HG03060 (cell line): ENCODE measurements around the gene MGAT5.
"Not testable (repeated sequence)": the region's sequence is repeated elsewhere in the genome, so short reads cannot be mapped to it uniquely, and the experiment has no call there.

Experiments used
- ATAC-seq: cut with Tn5 transposase; IDR thresholded peaks from one replicate; pipeline ENCODE4 v1.9.1; 2021; ENCODE audit warnings: low read depth, moderate number of reproducible peaks; ENCODE audit not compliant: unreplicated experiment

MGAT5 gene

GRCh38 chr2:134275058-134275862 lies 21.4 kb downstream of the MGAT5 start:
- ATAC-seq = peak; percentile 89

- no peak for ATAC-seq
Observed at GRCh38 chr2:134276381-134277172, 22.7 kb downstream of the MGAT5 start.

DNA sequence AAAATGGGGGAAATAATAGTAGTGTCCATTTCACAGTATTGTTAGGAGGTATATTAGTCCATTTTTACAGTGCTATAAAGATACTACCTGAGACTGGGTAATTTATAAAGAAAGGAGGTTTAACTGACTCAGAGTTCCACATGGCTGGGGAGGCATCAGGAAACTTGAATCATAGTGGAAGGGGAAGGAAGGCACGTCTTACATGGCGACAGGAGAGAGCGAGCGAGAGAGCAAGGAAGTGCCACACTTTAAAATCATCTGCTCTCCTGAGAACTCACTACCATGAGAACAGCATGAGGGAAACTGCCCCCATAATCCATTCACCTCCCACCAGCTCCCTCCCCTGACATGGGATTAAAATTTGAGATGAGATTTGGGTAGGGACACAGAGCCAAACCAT lies 23.4 kb downstream of the MGAT5 start:
- no peak for ATAC-seq

- ATAC-seq = no peak
Observed at GRCh38 chr2:134278553-134278952, 24.7 kb downstream of the MGAT5 start.

DNA sequence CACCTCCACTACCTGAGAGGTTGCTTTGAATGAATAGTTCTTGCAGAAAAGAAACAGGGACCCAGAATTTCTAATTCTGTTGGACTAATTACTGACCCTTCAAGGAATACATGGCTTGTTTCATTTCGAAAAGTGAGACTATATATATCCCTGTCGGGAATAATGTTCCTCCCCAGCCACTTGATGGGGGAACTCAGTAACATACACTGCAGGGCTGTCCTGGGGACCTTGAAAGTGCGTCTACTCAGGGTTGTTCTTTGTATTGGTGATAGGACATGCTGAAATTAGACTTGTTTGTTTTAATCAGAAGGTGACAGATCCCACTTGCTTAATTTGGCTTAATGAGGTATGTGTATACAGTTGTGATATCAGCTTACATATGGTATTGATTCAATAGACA lies 25.5 kb downstream of the MGAT5 start:
- no peak for ATAC-seq

GRCh38 chr2:134280231-134280630 lies 26.4 kb downstream of the MGAT5 start:
- no peak for ATAC-seq

DNA sequence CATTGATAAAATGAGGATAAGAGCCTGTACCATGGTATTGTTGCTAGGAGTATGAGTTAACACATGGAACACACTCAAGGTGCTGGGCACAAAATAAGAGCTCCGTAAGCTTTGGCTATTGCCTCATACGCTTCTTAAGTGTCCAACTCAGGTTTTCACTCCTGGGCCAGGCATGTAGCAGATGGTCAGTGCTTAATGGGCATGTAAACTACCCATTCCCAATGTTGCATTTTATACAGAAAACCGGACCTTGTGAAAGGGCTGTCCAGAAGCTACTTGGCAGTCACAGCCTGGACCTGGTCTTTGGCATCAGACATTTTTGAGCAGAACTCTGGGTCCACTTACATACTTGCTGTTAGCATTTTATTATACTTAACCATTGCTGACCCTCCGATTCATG lies 26.9 kb downstream of the MGAT5 start:
- no peak for ATAC-seq

- no peak for ATAC-seq
Observed at GRCh38 chr2:134281815-134282419, 28.0 kb downstream of the MGAT5 start.

- ATAC-seq = peak; percentile 87
Observed at GRCh38 chr2:134282629-134283400, 28.9 kb downstream of the MGAT5 start.

GRCh38 chr2:134283661-134284060 lies 29.8 kb downstream of the MGAT5 start:
- ATAC-seq = no peak

GRCh38 chr2:134284119-134284670 lies 30.3 kb downstream of the MGAT5 start:
- ATAC-seq = no peak

DNA sequence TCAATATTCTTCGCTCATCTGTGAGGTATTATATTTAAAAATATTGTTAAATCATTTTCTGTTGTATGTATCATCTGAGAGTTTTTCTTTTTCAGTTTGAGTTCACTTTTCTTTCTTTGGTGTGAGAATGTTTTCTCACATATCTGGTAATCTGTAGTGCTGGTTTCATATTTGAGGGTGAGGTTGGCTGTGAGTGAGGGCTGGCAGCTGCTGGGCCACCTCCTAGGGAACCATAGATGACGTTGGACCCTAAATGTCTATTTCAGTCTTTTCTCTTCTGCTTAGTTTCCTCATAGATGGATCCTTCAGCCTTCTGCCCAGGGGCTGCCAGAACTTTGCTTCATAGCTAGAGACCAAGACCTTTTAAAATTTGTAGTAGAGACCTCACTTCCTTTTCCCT lies 33.5 kb downstream of the MGAT5 start:
- ATAC-seq = peak; percentile 30

GRCh38 chr2:134288814-134289213 lies 34.9 kb downstream of the MGAT5 start:
- no peak for ATAC-seq

GRCh38 chr2:134289225-134289624 lies 35.4 kb downstream of the MGAT5 start:
- ATAC-seq = no peak

- ATAC-seq = peak; percentile 46
Observed at GRCh38 chr2:134290358-134290757, 36.5 kb downstream of the MGAT5 start.

- ATAC-seq = no peak
Observed at GRCh38 chr2:134292514-134292913, 38.6 kb downstream of the MGAT5 start.

DNA sequence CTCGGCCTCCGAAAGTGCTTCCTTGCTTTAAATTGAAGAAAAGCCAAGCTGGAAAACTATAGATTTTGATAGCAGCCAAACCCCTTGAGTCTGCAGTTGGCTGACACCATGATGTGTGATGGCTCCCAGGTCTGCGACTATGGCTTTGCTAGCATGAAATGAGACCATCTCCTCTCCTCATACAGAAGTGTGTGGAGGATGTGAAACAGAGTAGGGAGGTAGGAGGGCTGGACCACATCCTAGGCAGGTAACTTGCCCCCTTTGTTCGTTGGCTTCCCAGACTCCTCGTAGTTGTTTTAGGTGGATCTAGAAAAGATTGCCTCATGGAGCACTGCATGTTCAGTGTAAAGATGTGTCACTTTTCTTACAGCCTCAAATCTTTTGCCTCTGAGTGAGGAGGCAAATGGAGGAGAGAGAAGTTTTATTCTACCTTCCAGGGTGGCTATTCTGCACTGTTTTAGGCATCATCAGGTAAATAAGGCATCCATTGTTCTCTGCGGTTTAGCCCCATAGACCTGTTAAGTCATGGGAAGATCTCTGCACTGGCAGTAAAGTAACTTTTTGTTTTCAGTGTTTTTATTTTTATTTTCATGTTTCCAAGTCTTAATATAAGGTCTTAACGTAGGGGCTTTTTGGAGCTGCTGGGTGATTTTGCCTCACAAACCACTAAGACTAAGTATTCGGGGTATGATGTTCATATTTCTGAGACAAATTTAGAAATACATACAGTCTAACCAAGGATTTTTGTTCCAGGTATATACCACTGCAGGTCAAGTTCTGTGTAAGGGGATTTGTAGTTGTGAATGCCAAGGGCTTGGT lies 40.1 kb downstream of the MGAT5 start:
- no peak for ATAC-seq

DNA sequence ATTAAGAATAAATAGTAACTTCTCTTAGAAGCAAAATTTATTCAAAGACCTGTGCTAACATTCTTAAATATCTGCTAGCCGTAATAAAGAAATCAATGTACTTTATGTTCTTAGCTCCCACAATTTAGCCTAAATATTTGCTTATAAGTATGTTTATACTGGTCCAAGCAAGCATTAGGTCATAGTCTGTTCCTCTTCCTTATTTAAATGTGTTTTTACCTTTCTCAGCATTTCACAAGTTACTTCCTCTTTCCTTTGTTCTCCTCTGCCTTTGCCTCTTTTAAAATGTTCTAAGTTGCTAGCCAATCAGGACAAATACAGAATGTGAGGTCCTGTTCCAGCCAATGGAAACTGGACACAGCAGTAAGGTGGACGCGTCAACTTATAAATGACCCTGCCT lies 40.7 kb downstream of the MGAT5 start:
- not testable (repeated sequence) for ATAC-seq

- no peak for ATAC-seq
Observed at GRCh38 chr2:134295441-134295840, 41.6 kb downstream of the MGAT5 start.

DNA sequence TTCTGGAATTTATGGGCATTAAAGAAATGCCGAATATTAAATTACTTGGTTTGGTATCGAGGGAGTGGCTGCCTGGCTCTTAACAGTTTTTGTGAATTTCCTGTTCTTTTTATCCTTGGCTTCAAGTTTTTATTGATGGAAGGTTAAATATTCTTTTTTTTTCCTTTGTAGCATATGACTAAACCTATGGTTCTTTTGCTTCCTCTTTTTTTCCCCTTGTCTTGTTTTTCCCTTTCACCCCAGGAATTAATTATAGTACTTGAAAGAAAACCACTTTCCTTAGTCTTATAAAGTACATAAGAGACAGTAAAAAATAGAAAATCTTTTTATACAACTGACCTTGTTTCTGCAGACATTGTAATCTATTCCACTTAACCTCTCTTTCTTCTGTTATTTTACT lies 42.4 kb downstream of the MGAT5 start:
- ATAC-seq = no peak
